Esophagus (tissue), 2 donors: ENCODE measurements around the gene MDK. TPM values are rescaled to one million over a fixed set of nuclear protein-coding genes. Genes with fewer than 3 reads are reported as not detected.

Source experiments
- H3K27ac ChIP-seq, 2 donors: one replicate each; pipeline ENCODE4 v1.5.1; 2013; ENCODE audit warnings: low read depth in 2 of 2, mild to moderate bottlenecking in 2 of 2, inconsistent platforms in 1 of 2, low read length in 1 of 2, moderate library complexity in 1 of 2
- H3K27me3 ChIP-seq, 2 donors: one replicate each; pipeline ENCODE4 v1.6.1; 2013; ENCODE audit warnings: low read length in 2 of 2, control low read depth in 1 of 2, mild to moderate bottlenecking in 1 of 2; ENCODE audit not compliant: insufficient read depth in 2 of 2, control insufficient read depth in 1 of 2
- H3K36me3 ChIP-seq, 2 donors: one replicate each; pipeline ENCODE4 v1.6.1; 2013; ENCODE audit warnings: low read length in 1 of 2; ENCODE audit not compliant: control insufficient read depth in 2 of 2, insufficient read depth in 2 of 2
- H3K4me1 ChIP-seq, 2 donors: one replicate each; pipeline ENCODE4 v1.6.1; 2013; ENCODE audit warnings: low read length in 1 of 2; ENCODE audit not compliant: control insufficient read depth in 2 of 2, insufficient read depth in 2 of 2
- H3K4me3 ChIP-seq, 2 donors: one replicate each; pipeline ENCODE4 v1.5.1; 2013; ENCODE audit warnings: low read length in 2 of 2, mild to moderate bottlenecking in 2 of 2, low read depth in 1 of 2, moderate library complexity in 1 of 2
- H3K9me3 ChIP-seq, 2 donors: one replicate each; pipeline ENCODE4 v1.6.1; 2013; ENCODE audit warnings: mild to moderate bottlenecking in 2 of 2, low read depth in 1 of 2, low read length in 1 of 2, moderate library complexity in 1 of 2; ENCODE audit not compliant: control insufficient read depth in 2 of 2, insufficient read depth in 1 of 2
- WGBS, 2 donors: extraction: QIAGEN DNeasy Blood & Tissue Kit; methylation state at CpG; one replicate each; pipeline ENCODE4 v1.1.7; 2013; 5-methylcytosine and 5-hydroxymethylcytosine counted together
- polyA plus RNA-seq, 2 donors: library from polyadenylated mRNA; stranded (reverse); fragments of 200-250 nt; gene quantifications; one replicate each; pipeline ENCODE4 v1.2.3, GENCODE V29; 2013
- donor health status: healthy with polysubstance abuse.
- donor health status: Bipolar disorder and iron deficiency.

MDK gene
- polyA plus RNA-seq, 2 donors: 19.9 to 24.3 TPM

GRCh38 chr11:46413760-46414465 is 32.4 kb downstream of the MDK start:
- no peaks in the 10 kb centered on the region for H3K9me3 ChIP-seq
- no peak overlapping the region for H3K27ac ChIP-seq
- H3K36me3 ChIP-seq: peaks cover 7 to 31% of the 10 kb centered on the region in 2 donors
- H3K27me3 ChIP-seq: no peaks in the 10 kb centered on the region
- no peak overlapping the region for H3K4me3 ChIP-seq
- no peaks in the 10 kb centered on the region for H3K4me1 ChIP-seq
- WGBS, 2 donors: 83 to 93% methylated on average over 9 of the region's 9 CpGs

GRCh38 chr11:46414466-46414796 is 33.0 kb downstream of the MDK start:
- H3K36me3 ChIP-seq: peaks cover 7 to 29% of the 10 kb centered on the region in 2 donors
- no peaks in the 10 kb centered on the region for H3K27me3 ChIP-seq
- no peaks in the 10 kb centered on the region for H3K9me3 ChIP-seq
- 81 to 93% methylated on average over 5 of the region's 5 CpGs for WGBS, 2 donors
- no peaks in the 10 kb centered on the region for H3K4me1 ChIP-seq
- no peak overlapping the region for H3K27ac ChIP-seq
- H3K4me3 ChIP-seq: no peak overlapping the region

- Histone ChIP-seq H3K4me3 (no peak overlapping the region), H3K4me1 (no peaks in the 10 kb centered on the region), H3K27me3 (no peaks in the 10 kb centered on the region), H3K27ac (no peak overlapping the region), H3K9me3 (no peaks in the 10 kb centered on the region), H3K36me3 (peaks cover 7 to 28% of the 10 kb centered on the region in 2 donors)
- WGBS, 2 donors: 60 to 64% methylated on average over 3 of the region's 3 CpGs
These were observed 33.4 kb downstream of the MDK start for GRCh38 chr11:46414879-46415278.

- no peak overlapping the region for H3K4me3 ChIP-seq
- H3K27me3 ChIP-seq: no peaks in the 10 kb centered on the region
- no peak overlapping the region for H3K27ac ChIP-seq
- H3K4me1 ChIP-seq: no peaks in the 10 kb centered on the region
- no peaks in the 10 kb centered on the region for H3K9me3 ChIP-seq
- peaks cover 14 to 36% of the 10 kb centered on the region in 2 donors for H3K36me3 ChIP-seq
- 78 to 81% methylated on average over 7 of the region's 7 CpGs for WGBS, 2 donors
These were observed 36.2 kb downstream of the MDK start for GRCh38 chr11:46417711-46418110.

GRCh38 chr11:46418751-46419150 is 37.3 kb downstream of the MDK start:
- Histone ChIP-seq H3K27ac (no peak overlapping the region), H3K4me3 (no peak overlapping the region), H3K36me3 (peaks cover 14 to 34% of the 10 kb centered on the region in 2 donors), H3K4me1 (no peaks in the 10 kb centered on the region), H3K9me3 (no peaks in the 10 kb centered on the region), H3K27me3 (no peaks in the 10 kb centered on the region)
- 92 to 93% methylated on average over 5 of the region's 5 CpGs for WGBS, 2 donors

- H3K4me3 ChIP-seq: no peak overlapping the region
- no peaks in the 10 kb centered on the region for H3K9me3 ChIP-seq
- 97 to 98% methylated on average over 1 of the region's 1 CpG for WGBS, 2 donors
- H3K4me1 ChIP-seq: no peaks in the 10 kb centered on the region
- no peak overlapping the region for H3K27ac ChIP-seq
- H3K27me3 ChIP-seq: no peaks in the 10 kb centered on the region
- H3K36me3 ChIP-seq: peaks cover 12 to 23% of the 10 kb centered on the region in 2 donors
These were observed 39.0 kb downstream of the MDK start for GRCh38 chr11:46420513-46420912.

- H3K27ac ChIP-seq: no peak overlapping the region
- H3K36me3 ChIP-seq: peaks cover 7 to 22% of the 10 kb centered on the region in 2 donors
- 83 to 90% methylated on average over 8 of the region's 8 CpGs for WGBS, 2 donors
- H3K27me3 ChIP-seq: no peaks in the 10 kb centered on the region
- H3K9me3 ChIP-seq: no peaks in the 10 kb centered on the region
- no peak overlapping the region for H3K4me3 ChIP-seq
- H3K4me1 ChIP-seq: no peaks in the 10 kb centered on the region
These were observed 39.9 kb downstream of the MDK start for GRCh38 chr11:46421257-46421880.

- H3K27me3 ChIP-seq: no peaks in the 10 kb centered on the region
- H3K4me3 ChIP-seq: no peak overlapping the region
- peaks cover 7 to 17% of the 10 kb centered on the region in 2 donors for H3K36me3 ChIP-seq
- no peaks in the 10 kb centered on the region for H3K9me3 ChIP-seq
- 72 to 75% methylated on average over 7 of the region's 7 CpGs for WGBS, 2 donors
- H3K4me1 ChIP-seq: no peaks in the 10 kb centered on the region
- H3K27ac ChIP-seq: no peak overlapping the region
These were observed 41.1 kb downstream of the MDK start for GRCh38 chr11:46422588-46422987.

GRCh38 chr11:46426233-46426991 is 44.9 kb downstream of the MDK start:
- no peaks in the 10 kb centered on the region for H3K4me1 ChIP-seq
- WGBS, 2 donors: 83 to 88% methylated on average over 4 of the region's 4 CpGs
- no peak overlapping the region for H3K27ac ChIP-seq
- H3K27me3 ChIP-seq: no peaks in the 10 kb centered on the region
- H3K4me3 ChIP-seq: no peak overlapping the region
- peaks cover 3 to 9% of the 10 kb centered on the region in 2 donors for H3K36me3 ChIP-seq
- H3K9me3 ChIP-seq: no peaks in the 10 kb centered on the region
